GM12872 (cell line): ENCODE data around the gene ADAMTS9.

Experiments used
- TF ChIP-seq, protein P1 (sequence below): IDR thresholded peaks from 3 replicates; pipeline ENCODE4 v1.5.1; 2011; ENCODE audit warnings: low read depth, mild to moderate bottlenecking, low read length, moderate library complexity; ENCODE audit not compliant: insufficient read depth

ADAMTS9 gene

DNA sequence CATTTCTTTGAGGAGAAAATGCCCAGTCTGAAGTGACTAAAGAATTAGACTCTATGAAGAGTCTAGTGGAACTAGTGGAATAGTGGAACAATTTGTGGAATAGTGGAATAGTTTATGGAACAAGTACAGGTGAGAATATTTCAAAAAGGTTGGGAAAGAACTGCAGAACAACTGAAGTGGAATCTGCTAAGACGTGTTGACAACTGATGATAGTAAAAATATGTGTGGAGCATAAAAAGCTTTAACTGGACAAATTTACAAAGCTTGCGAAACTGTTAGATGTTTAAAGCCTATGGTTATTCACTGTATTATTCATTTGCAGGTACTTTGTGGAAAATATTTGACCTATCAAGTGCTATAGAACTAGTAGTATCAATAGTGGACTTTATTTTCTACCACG, 164.5 kb downstream of the ADAMTS9 start:
- TF ChIP-seq, protein P1, sequence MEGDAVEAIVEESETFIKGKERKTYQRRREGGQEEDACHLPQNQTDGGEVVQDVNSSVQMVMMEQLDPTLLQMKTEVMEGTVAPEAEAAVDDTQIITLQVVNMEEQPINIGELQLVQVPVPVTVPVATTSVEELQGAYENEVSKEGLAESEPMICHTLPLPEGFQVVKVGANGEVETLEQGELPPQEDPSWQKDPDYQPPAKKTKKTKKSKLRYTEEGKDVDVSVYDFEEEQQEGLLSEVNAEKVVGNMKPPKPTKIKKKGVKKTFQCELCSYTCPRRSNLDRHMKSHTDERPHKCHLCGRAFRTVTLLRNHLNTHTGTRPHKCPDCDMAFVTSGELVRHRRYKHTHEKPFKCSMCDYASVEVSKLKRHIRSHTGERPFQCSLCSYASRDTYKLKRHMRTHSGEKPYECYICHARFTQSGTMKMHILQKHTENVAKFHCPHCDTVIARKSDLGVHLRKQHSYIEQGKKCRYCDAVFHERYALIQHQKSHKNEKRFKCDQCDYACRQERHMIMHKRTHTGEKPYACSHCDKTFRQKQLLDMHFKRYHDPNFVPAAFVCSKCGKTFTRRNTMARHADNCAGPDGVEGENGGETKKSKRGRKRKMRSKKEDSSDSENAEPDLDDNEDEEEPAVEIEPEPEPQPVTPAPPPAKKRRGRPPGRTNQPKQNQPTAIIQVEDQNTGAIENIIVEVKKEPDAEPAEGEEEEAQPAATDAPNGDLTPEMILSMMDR: no peak

DNA sequence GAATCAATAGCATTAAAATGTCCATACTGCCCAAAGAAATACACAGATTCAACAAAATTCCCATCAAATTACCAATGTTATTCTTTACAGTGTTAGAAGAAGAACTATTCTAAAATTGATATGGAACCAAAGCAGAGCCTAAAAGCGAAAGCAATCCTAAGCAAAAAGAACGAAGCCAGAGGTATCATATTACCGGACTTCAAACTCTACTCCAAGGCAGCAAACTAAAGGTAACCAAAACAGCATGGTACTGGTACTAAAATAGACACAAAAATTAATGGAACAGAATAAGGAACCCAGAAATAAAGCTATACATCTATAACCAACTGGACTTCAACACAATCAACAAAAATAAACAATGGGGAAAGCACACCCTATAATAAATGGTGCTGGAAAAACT, 167.5 kb downstream of the ADAMTS9 start:
- TF ChIP-seq, protein P1: no peak

DNA sequence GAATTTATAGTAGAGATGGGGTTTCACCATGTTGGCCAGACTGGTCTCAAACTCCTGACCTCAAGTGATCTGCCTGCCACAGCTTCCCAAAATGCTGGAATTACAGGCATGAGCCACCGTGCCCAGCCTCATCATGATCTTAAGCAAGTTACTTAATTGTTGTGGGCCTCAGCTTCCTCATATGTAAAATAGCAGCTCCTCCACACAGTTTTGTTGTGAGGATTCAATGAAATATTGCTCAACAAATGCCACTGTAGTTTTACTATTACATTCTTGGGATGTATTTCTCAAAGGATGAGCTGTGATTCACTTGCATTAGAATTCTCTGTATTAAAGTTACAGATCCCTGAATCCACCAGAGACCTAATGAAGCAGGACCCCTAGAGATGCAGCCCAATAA, 168.8 kb downstream of the ADAMTS9 start:
- TF ChIP-seq, protein P1: no peak

DNA sequence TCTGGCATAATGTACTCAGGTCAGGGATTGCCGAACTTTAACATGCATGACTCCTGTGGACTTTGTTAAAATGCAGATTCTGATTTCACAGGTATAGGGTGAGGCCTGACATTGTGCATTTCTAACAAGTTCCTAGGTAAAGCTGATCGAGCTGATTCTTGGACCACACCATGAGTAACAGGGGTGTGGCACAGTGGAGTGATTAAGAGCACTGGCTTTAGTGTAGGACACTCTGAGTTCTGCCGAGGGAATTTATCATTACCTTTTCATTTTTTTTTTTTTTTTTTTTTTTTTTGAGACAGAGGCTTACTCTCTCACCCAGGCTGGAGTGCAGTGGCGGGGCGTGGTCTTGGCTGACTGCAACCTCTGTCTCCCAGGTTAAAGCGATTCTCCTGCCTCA, 169.3 kb downstream of the ADAMTS9 start:
- TF ChIP-seq, protein P1: no peak

DNA sequence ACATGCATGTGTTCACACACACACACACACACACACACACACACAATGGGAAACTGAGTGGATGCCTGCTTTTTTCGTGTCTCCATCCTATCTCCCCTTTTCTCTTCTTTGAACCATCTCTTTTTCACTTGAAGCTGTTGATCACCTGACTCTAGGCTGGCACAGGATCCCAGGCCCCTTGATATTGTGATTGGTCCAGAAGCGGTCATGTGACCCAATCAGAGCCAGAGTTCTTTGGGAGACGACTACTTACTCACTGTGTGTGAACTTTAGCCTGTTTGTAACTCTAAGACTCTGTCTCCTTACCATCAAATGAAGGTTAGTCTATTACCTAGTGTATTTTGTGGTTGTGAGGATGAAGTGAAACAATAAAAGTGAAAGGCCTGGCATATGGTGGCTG, 172.9 kb downstream of the ADAMTS9 start:
- TF ChIP-seq, protein P1: no peak

DNA sequence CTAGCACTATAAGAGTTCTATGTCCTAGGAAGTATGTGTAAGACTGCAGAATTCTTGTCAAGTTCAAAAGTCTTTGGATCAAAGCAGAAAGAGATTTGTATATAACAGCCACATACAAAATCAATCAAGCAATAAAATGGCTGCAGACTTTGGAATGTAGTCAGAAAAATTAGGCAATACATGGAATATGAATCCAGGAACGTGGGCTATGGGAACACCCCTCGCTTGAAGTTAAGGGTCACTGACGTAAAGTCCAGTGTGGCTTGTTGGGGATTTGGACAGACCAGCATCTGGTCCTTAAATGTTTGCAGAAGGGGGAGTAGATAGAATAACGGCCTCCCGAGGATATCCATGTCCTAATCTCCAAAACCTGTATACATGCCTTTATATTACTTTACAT, 178.6 kb downstream of the ADAMTS9 start:
- TF ChIP-seq, protein P1: no peak

DNA sequence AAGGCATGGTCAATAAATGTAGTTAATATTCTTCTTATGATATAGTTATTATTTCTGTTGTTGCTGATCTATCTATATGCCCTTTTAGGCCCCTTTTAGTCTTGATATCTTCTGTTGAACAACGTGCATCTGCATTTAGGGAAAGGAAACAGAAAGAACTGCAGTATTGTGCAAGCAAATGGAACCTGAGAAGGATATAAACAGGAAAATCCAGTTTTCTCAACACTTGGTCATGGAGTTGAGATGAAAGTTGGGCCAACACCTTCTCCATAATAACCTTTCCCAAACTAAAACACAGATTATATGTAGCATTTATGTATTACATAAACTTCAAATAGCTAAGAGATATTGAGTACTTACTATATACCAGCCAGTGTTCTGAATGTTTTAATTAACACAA, 179.7 kb downstream of the ADAMTS9 start:
- TF ChIP-seq, protein P1: no peak

DNA sequence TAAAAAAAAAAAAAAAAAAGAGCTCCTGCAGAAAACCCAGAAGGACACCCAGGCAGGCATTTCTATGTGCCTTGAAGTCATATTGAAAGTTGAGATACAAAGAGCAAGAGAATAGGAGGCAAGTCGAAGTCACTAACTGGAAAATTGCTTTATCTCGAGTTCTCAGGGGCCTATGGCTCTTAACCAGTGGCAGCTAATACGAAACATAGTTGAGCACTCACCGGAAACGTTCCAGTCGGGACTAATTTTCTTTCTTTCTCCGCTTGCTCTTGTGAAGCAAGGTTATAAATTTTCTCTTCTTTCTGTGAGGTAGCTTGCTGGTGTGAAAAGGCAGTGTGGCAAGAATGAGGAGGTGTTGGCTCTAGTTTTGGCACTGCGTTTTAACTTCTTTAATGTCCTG, 181.5 kb downstream of the ADAMTS9 start:
- TF ChIP-seq, protein P1: no peak
